HCT116 (cell line): ENCODE results near the gene NAA16.

ENCODE experiments used
- CEBPB ChIP-seq: IDR thresholded peaks from 2 replicates; pipeline ENCODE4 v1.6.1; 2012; ENCODE audit warnings: low read depth
- CTCF ChIP-seq, 3 experiments: fragments of 200-600 bp in 1 of 3; sonication (generic) in 1 of 3; IDR thresholded peaks in 2 of 3; conservative IDR thresholded peaks in 1 of 3; 2 replicates each; pipeline ENCODE4 v1.5.1; 2012 to 2017; ENCODE audit warnings: low read depth in 2 of 3, low read length in 2 of 3, antibody characterized with exemption in 1 of 3, borderline replicate concordance in 1 of 3, control low read depth in 1 of 3, mild to moderate bottlenecking in 1 of 3, mixed read lengths in 1 of 3, mixed run types in 1 of 3, moderate library complexity in 1 of 3; ENCODE audit not compliant: insufficient read depth in 1 of 3
- EZH2 ChIP-seq: fragments of 200-600 bp; sonication (generic); IDR thresholded peaks from 2 replicates; pipeline ENCODE4 v1.6.1; 2017; ENCODE audit warnings: antibody characterized with exemption, mixed run types
- REST ChIP-seq: IDR thresholded peaks from 2 replicates; pipeline ENCODE4 v1.6.1; 2012; ENCODE audit warnings: low read depth
- SRF ChIP-seq: IDR thresholded peaks from 2 replicates; pipeline ENCODE4 v1.6.1; 2012; ENCODE audit warnings: low read depth
- TCF7L2 ChIP-seq: IDR thresholded peaks from 2 replicates; pipeline ENCODE4 v1.7.0; 2011; ENCODE audit warnings: borderline replicate concordance, inconsistent platforms; ENCODE audit not compliant: insufficient read depth, insufficient read length; ENCODE audit errors: extremely low read depth

GRCh38 chr13:41306271-41307145 lies 4.6 kb upstream of the NAA16 start:
- TF ChIP-seq SRF: no peak
- TF ChIP-seq EZH2: no peak
- no peak for TF ChIP-seq TCF7L2
- TF ChIP-seq CEBPB: no peak
- no peak for TF ChIP-seq CTCF (IDR thresholded peaks at IDR 0.05 in 2 of 3, conservative IDR thresholded peaks at IDR 0.05 in 1 of 3; ENCODE audit: borderline replicate concordance in 1 of 3, insufficient read depth in 1 of 3, low read depth in 2 of 3, low read length in 2 of 3)
- no peak for TF ChIP-seq REST
